NCI-H345 (cell line): ENCODE measurements around the gene CWC27.

Source experiments
- DNase-seq: peaks from one replicate; lab custom pipeline; 2025; lab: John Stamatoyannopoulos, UW

Gene CWC27

GRCh38 chr5:64978546-64978945, 209.8 kb downstream of the CWC27 start:
- DNase-seq = no peak

GRCh38 chr5:64979531-64979930, 210.8 kb downstream of the CWC27 start:
- no peak for DNase-seq

GRCh38 chr5:64980176-64980575, 211.4 kb downstream of the CWC27 start:
- no peak for DNase-seq

- no peak for DNase-seq
These were observed 219.0 kb downstream of the CWC27 start for GRCh38 chr5:64987768-64988167.

- no peak for DNase-seq
These were observed 240.5 kb downstream of the CWC27 start for GRCh38 chr5:65009207-65009606.

- DNase-seq = no peak
These were observed 242.1 kb downstream of the CWC27 start for GRCh38 chr5:65010841-65011240.

GRCh38 chr5:65012301-65012892, 243.7 kb downstream of the CWC27 start:
- DNase-seq = no peak

- no peak for DNase-seq
These were observed 244.4 kb downstream of the CWC27 start for GRCh38 chr5:65013166-65013565.

GRCh38 chr5:65014769-65015168, 246.0 kb downstream of the CWC27 start:
- DNase-seq = no peak

GRCh38 chr5:65015767-65016166, 247.0 kb downstream of the CWC27 start:
- DNase-seq = no peak

GRCh38 chr5:65017636-65018035, 248.9 kb downstream of the CWC27 start:
- DNase-seq = no peak

- no peak for DNase-seq
These were observed 250.0 kb downstream of the CWC27 start for GRCh38 chr5:65018763-65019162.

GRCh38 chr5:65020492-65020891, 251.8 kb downstream of the CWC27 start:
- no peak for DNase-seq

GRCh38 chr5:65021527-65022226, 252.9 kb downstream of the CWC27 start:
- no peak for DNase-seq

- no peak for DNase-seq
These were observed 254.2 kb downstream of the CWC27 start for GRCh38 chr5:65022932-65023331.

- DNase-seq = no peak
These were observed 256.0 kb downstream of the CWC27 start for GRCh38 chr5:65024681-65025080.

GRCh38 chr5:65026816-65027548, 258.3 kb downstream of the CWC27 start:
- no peak for DNase-seq

GRCh38 chr5:65029178-65029577, 260.4 kb downstream of the CWC27 start:
- DNase-seq = no peak

GRCh38 chr5:65030056-65030455, 261.3 kb downstream of the CWC27 start:
- DNase-seq = no peak

GRCh38 chr5:65032250-65032649, 263.5 kb downstream of the CWC27 start:
- DNase-seq = no peak

GRCh38 chr5:65034029-65034812, 265.5 kb downstream of the CWC27 start:
- peak; percentile 12 for DNase-seq

- DNase-seq = peak; percentile 47
These were observed 266.1 kb downstream of the CWC27 start for GRCh38 chr5:65034813-65035209.
